Esophagus muscularis mucosa (tissue), 4 donors: Measurements from ENCODE around the gene NWD2. TPM values are rescaled to one million over a fixed set of nuclear protein-coding genes. Genes with fewer than 3 reads are reported as not detected.

Experiments used
- DNase-seq: peaks from one replicate; pipeline ENCODE4 v3.0.0-alpha.2; 2017; ENCODE audit errors: extremely low spot score
- H3K27ac ChIP-seq, 4 donors: fragments of 200-600 bp; sonication (generic); replicated peaks in 1 of 4; 1 replicate in 3 of 4; 2 replicates in 1 of 4; pipeline ENCODE4 v1.5.1; 2016 to 2019; ENCODE audit warnings: mild to moderate bottlenecking in 1 of 4
- H3K27me3 ChIP-seq, 4 donors: fragments of 200-600 bp; sonication (generic); one replicate each; pipeline versions ENCODE4 v1.5.1 to v1.6.0; 2016 to 2019
- H3K36me3 ChIP-seq, 4 donors: fragments of 200-600 bp; sonication (generic); one replicate each; pipeline ENCODE4 v1.5.1; 2016 to 2019
- H3K4me1 ChIP-seq, 4 donors: fragments of 200-600 bp; sonication (generic); one replicate each; pipeline ENCODE4 v1.5.1; 2016 to 2019
- H3K4me3 ChIP-seq, 4 donors: fragments of 200-600 bp; sonication (generic); 1 replicate in 2 of 4; 2 replicates in 2 of 4; pipeline ENCODE4 v1.5.1; 2016 to 2019; ENCODE audit warnings: mild to moderate bottlenecking in 4 of 4, moderate library complexity in 1 of 4
- H3K9me3 ChIP-seq, 4 donors: fragments of 200-600 bp; sonication (generic); 1 replicate in 3 of 4; 2 replicates in 1 of 4; pipeline ENCODE4 v1.5.1; 2016 to 2019
- CTCF ChIP-seq, 3 experiments: fragments of 200-600 bp in 2 of 3; fragments of 450-650 bp in 1 of 3; sonication (generic) in 2 of 3; IDR thresholded peaks; one replicate each; pipeline ENCODE4 v1.5.1; 2017 to 2019; ENCODE audit warnings: antibody characterized with exemption in 3 of 3, mild to moderate bottlenecking in 2 of 3, moderate library complexity in 1 of 3
- EP300 ChIP-seq: sonication (generic); formaldehyde crosslinking; IDR thresholded peaks from one replicate; pipeline ENCODE4 v1.6.1; 2017; ENCODE audit warnings: antibody characterized with exemption
- POLR2A ChIP-seq: fragments of 450-650 bp; IDR thresholded peaks from one replicate; pipeline ENCODE4 v1.6.1; 2017; ENCODE audit warnings: antibody characterized with exemption, moderate library complexity, mild to moderate bottlenecking, low read depth
- POLR2AphosphoS5 ChIP-seq, 2 donors: sonication (generic); formaldehyde crosslinking; IDR thresholded peaks; one replicate each; pipeline ENCODE4 v1.6.1; 2017; ENCODE audit warnings: antibody characterized with exemption in 2 of 2
- WGBS: methylation state at CpG from one replicate; pipeline ENCODE4 v1.1.5; 2018; 5-methylcytosine and 5-hydroxymethylcytosine counted together
- intact Hi-C: fragments of 100-400 bp; cut with DNase I; formaldehyde crosslinking; loops from one replicate; pipeline ENCODE4 v1.15.1; 2023
- total RNA-seq, 4 donors: library from RNA; depleted of rRNA; stranded (reverse); fragments of >200 nt; gene quantifications; one replicate each; pipeline versions ENCODE4 v1.1.0 to v1.2.1, GENCODE V29; 2016

The NWD2 gene
- total RNA-seq, 4 donors from 2014 or later = 0.11 to 0.50 (median 0.30) TPM

GRCh38 chr4:37461801-37462200 is 217.3 kb downstream of the NWD2 start:
- WGBS = 86% methylated on average over 1 of the region's 1 CpG

GRCh38 chr4:37463033-37463856 is 218.7 kb downstream of the NWD2 start:
- intact Hi-C loops = no loop called here
- Histone ChIP-seq H3K4me3 (no peak overlapping the region), H3K27me3 (peaks cover 0 to 7% (median 0%) of the 10 kb centered on the region in 4 donors), H3K9me3 (no peaks in the 10 kb centered on the region), H3K4me1 (no peaks in the 10 kb centered on the region), H3K36me3 (no peaks in the 10 kb centered on the region), H3K27ac (no peak overlapping the region)
- TF ChIP-seq CTCF (IDR thresholded peaks at IDR 0.05) (no peak), POLR2A (no peak), EP300 (no peak), POLR2AphosphoS5 (IDR thresholded peaks at IDR 0.05) (no peak)
- DNase-seq = no peak
- 72% methylated on average over 5 of the region's 5 CpGs for WGBS

More at GRCh38 chr4:37461801-37462200, 217.3 kb downstream of the NWD2 start:
- Histone ChIP-seq H3K4me1 (no peaks in the 10 kb centered on the region), H3K27ac (no peak overlapping the region), H3K4me3 (no peak overlapping the region), H3K36me3 (no peaks in the 10 kb centered on the region), H3K27me3 (peaks cover 0 to 7% (median 0%) of the 10 kb centered on the region in 4 donors), H3K9me3 (no peaks in the 10 kb centered on the region)
- TF ChIP-seq EP300 (no peak), POLR2AphosphoS5 (IDR thresholded peaks at IDR 0.05) (no peak), CTCF (IDR thresholded peaks at IDR 0.05) (no peak), POLR2A (no peak)
- intact Hi-C loops = no loop called here
- DNase-seq = no peak

- DNase-seq = no peak
- Histone ChIP-seq H3K4me3 (no peak overlapping the region), H3K36me3 (no peaks in the 10 kb centered on the region), H3K27ac (no peak overlapping the region), H3K27me3 (no peaks in the 10 kb centered on the region), H3K4me1 (no peaks in the 10 kb centered on the region), H3K9me3 (no peaks in the 10 kb centered on the region)
- 79% methylated on average over 7 of the region's 7 CpGs for WGBS
- intact Hi-C loops = no loop called here
- TF ChIP-seq CTCF (IDR thresholded peaks at IDR 0.05) (no peak), POLR2AphosphoS5 (IDR thresholded peaks at IDR 0.05) (no peak), POLR2A (no peak), EP300 (no peak)
Measured at GRCh38 chr4:37464373-37465128, 220.0 kb downstream of the NWD2 start.

GRCh38 chr4:37465296-37465695 is 220.8 kb downstream of the NWD2 start:
- intact Hi-C loops = no loop called here
- 91% methylated on average over 5 of the region's 5 CpGs for WGBS
- H3K4me3 ChIP-seq = no peak overlapping the region

More at GRCh38 chr4:37465296-37465695, 220.8 kb downstream of the NWD2 start:
- H3K27ac ChIP-seq = no peak overlapping the region
- DNase-seq = no peak
- no peaks in the 10 kb centered on the region for H3K36me3 ChIP-seq
- H3K4me1 ChIP-seq = no peaks in the 10 kb centered on the region
- H3K27me3 ChIP-seq = no peaks in the 10 kb centered on the region
- no peaks in the 10 kb centered on the region for H3K9me3 ChIP-seq
- TF ChIP-seq POLR2AphosphoS5 (IDR thresholded peaks at IDR 0.05) (no peak), CTCF (IDR thresholded peaks at IDR 0.05) (no peak)
